Renal cortical epithelial cell (primary cell): ENCODE results near the gene RNF180. TPM values are rescaled to one million over a fixed set of nuclear protein-coding genes. Genes with fewer than 3 reads are reported as not detected.
A peak's percentile ranks its signal among the peaks of the same experiment; 100 is the strongest.

Source experiments
- DNase-seq: peaks from one replicate; pipeline ENCODE4 v3.0.0-alpha.2; 2011; ENCODE audit warnings: low read depth
- total RNA-seq: library from RNA; depleted of rRNA; stranded (reverse); fragments of >200 nt; gene quantifications from 2 replicates; pipeline ENCODE4 v1.2.3, GENCODE V29; 2014

RNF180 gene
- total RNA-seq, result 13.0 and 35.2 TPM in 2 replicates

DNA sequence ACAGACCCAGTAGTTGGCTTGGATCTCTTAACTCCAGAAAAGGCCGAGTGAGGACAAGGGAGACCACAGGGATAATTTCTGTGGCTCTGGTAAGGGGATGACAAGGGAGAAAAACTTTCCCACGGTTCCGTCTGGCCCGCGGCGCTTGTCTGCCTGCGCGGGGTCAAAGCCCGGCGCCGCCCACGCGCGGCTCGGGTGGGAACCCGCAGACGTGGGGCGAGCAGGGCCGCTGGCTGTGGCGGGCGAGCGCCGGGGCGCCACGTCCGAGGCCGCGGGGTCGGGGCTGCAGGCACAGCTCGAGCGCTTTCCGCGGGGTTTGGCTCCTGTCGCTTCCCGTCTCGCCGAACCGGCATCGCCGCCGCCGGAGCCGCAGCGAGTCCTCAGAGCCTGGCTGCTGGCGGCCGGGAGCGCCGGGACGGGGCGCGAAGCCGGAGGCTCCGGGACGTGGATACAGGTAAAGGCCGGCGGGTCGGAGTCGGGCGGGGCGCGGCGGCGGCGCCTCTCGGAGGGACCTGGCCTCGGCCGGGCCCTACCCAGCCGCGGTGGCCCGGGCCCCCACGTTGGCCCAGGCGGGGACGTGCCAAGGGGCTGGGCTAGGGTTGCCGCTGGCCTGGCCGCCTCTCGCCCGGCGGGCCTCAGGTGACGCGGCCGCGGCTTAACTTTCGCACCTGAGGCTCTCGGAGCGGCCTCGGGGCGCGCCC, at the start of gene RNF180:
RNF180 (plus strand) TSS at position 344 of the 701 bp plus-strand sequence. CDS start 34,965 bp downstream, outside the sequence.
- DNase-seq, result peak; percentile 57

GRCh38 chr5:64125521-64125920, 40.1 kb upstream of the RNF180 start:
- peak; percentile 35 for DNase-seq

DNA sequence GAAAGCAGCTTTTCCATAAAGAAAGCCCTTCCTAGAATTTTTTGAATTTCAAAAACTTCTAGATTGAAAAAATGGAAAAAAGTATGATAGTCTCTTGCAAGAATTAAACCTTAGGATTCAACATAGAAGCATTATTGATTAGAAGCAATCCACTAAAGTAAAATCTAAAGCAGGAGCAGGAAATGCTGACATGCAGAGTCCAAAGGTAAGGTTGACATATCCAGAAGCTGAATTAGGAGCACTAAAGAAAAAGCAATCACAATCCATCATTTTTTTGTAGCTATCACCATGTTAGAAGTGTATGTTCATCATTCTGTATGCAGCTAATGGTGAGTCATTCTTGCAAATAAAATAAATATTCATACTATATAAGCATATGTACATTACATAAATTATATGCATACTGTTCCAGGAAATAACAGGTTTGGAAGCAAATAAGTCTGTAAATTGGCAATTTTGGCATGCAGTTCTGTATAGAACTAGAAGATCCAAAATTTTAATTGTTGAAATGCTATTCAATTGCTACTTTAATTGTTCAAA, 39.4 kb upstream of the RNF180 start:
- no peak for DNase-seq

- no peak for DNase-seq
Observed at GRCh38 chr5:64140018-64140417, 25.6 kb upstream of the RNF180 start.

- DNase-seq, result peak; percentile 67
Observed at GRCh38 chr5:64144425-64145215, 21.0 kb upstream of the RNF180 start.

DNA sequence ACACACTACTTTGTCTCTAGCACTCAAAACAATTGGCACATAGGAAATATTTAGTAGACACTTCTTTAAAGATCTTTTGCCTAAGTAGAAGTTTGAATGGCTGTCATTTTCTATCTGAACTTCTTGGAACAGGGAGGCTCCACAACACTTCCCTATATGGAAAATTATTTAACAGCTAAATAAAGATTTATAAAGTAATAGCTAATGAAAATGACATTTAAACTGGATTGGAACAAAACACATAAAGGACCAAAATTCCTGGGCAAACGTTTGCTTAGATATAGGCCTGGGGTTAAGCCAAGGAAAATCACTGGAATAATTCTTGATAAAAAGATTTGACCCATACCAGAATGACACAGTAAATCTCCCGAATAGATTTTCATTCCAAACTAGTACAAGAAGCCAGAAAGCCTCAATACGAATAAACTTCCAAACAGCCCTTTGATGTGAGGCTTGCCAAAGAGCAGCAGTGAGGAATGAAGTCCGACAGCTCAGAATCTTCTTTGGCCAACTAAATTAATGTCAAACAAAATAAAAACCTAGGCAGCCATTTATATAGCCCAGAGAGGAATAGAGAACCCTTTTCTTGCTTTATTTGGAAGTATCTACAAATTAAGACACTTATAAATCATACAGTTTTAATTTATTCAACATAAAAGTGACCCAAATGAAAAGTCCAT, 20.3 kb upstream of the RNF180 start:
- DNase-seq, result no peak

GRCh38 chr5:64147379-64147778, 18.3 kb upstream of the RNF180 start:
- DNase-seq, result no peak

GRCh38 chr5:64147849-64148441, 17.7 kb upstream of the RNF180 start:
- DNase-seq, result peak; percentile 44

- peak; percentile 61 for DNase-seq
Observed at GRCh38 chr5:64149268-64149667, 16.4 kb upstream of the RNF180 start.

GRCh38 chr5:64149857-64150521, 15.7 kb upstream of the RNF180 start:
- DNase-seq, result no peak

GRCh38 chr5:64156261-64156660, 9.4 kb upstream of the RNF180 start:
- peak; percentile 83 for DNase-seq

- DNase-seq, result peak; percentile 78
Observed at GRCh38 chr5:64158827-64159226, 6.8 kb upstream of the RNF180 start.

- DNase-seq, result peak; percentile 67
Observed at GRCh38 chr5:64160201-64160600, 5.4 kb upstream of the RNF180 start.

- DNase-seq, result no peak
Observed at GRCh38 chr5:64161420-64161819, 4.2 kb upstream of the RNF180 start.

DNA sequence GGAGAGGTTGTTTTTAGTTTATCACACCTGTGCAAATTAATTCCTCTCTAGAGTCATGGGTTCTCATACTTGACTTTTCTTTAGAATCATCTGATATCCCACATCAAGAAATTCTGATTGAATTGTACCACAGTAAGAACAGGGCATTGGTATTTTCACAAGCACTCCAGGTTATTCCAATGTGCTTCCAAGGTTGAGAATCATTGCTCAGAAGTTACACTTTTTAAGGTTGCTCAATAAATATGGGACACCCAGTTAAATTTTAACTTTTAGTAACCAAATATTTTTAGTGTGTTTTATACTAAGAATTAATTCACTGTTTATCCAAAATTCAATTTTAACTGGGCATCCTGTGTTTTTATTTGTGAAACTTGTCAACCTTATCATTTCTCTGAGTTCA, 2.5 kb upstream of the RNF180 start:
- peak; percentile 60 for DNase-seq

DNA sequence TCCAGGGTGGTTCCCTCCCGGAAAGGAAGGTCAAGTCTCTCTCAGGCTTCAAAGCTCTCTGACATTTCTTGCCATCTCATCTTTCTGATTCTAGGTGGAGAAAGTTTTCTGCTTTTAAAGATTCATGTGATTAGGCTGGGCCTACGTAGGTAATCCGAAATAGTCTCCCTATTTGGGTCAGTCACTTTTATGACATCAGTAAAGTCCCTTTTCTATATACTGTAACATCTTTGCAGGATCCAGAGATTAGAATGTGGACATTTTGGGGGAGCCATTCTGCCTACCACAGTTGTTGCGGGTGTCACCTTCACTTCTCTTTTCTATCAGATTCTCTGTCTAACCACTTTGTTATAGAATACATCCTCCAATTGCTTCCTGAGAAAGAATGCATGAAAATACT, 1.9 kb upstream of the RNF180 start:
- no peak for DNase-seq

DNA sequence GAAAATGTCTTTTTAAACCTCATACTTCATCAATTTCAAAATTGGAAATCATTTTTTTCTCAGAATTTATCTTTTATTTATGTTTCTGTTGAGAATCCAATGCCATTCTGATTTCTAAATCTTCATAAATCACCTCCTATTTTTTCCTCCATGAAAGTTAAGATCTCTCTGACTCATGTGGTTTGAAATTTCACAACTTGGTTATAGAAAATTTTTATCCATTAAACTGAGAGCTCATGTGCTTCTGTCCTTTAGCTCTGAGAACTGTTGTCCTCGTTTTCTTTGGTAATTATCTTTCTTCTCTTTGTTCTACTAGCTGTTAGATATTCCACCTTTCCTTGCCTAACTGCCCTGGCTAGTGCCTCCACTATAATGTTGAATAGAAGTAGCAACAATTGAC, 1.5 kb upstream of the RNF180 start:
- DNase-seq, result peak; percentile 63

DNA sequence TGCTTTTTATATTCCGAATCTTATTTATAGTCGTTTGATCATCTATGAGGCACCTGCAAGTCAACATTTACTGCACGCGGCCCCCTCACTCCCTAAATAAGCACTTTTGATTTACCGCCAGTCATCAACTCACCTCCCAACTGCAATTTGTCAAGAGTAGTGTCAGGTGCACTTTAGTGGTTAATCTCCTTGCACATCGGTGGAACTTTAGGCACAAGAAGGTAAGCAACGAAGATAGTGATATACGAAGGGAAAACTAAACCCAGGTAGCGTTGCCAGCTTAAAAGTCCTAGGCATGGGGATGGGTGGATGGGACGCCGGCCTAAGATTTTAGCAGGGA, 513 bp upstream of the RNF180 start:
- no peak for DNase-seq

DNA sequence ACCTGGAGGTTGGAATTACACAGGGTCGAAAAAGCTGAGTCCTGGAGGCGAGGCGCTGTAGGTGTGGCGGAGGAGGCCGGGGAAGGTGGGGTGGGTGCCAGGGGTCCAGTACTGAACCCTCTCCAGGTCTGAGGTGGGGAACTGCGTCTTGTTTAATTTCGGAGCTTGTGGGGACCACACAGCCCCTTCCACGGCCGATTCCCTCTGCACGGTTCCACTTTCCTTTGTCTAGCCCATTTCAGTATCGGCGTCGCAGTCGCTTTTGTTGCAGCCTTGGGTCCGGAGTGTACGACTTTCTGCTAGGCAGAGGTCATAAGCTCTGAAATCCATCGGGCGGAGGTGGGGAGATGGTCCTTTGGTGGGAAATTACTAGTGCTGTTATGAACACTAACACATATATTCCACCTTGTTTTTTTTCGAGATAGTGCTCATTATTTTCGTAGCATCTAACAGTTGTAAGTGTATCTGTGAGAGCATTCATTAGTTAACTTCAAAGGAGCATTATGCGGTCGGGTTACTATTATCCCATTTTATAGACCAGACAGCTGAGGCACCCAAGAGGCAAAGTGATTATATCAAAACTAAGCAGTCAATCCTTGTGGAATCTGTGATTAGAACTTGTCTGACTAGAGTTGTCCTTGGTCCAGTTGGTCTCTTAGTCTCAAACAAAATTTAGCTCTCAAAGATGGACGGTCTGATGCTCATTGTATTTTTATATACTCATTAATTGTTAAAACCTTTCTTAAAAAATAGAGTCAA, 737 bp downstream of the RNF180 start:
- DNase-seq, result no peak

GRCh38 chr5:64176301-64176700, 10.7 kb downstream of the RNF180 start:
- no peak for DNase-seq
